ENCODE measurements around the gene MRPL40.

GRCh38 chr22:19395276-19395675 lies 37.1 kb upstream of the MRPL40 start:
- TF ChIP-seq TAF1 (IDR thresholded peaks at IDR 0.05; ENCODE audit: borderline replicate concordance, insufficient read depth, low read length) (no peak), POLR2AphosphoS5 (IDR thresholded peaks at IDR 0.05; ENCODE audit: low read depth, low read length) (no peak), REST (IDR thresholded peaks at IDR 0.05; ENCODE audit: insufficient read depth in 1 of 2, low read depth in 2 of 2, low read length in 2 of 2) (no peak), SIN3A (IDR thresholded peaks at IDR 0.05; ENCODE audit: borderline replicate concordance, insufficient read depth, low read length) (no peak)

Data from PFSK-1 (cell line).